GM19438 (cell line): ENCODE results near the gene POLR2C.
"Not testable (repeated sequence)": the region's sequence is repeated elsewhere in the genome, so short reads cannot be mapped to it uniquely, and the experiment has no call there.

ENCODE experiments used
- ATAC-seq: cut with Tn5 transposase; IDR thresholded peaks from one replicate; pipeline ENCODE4 v1.9.1; 2021; ENCODE audit warnings: low read depth; ENCODE audit not compliant: unreplicated experiment

POLR2C gene

GRCh38 chr16:57462209-57462977 lies at the start of gene POLR2C:
Gene POLR2C (plus strand): TSS chr16:57462679. CDS start chr16:57462725, 46 bp downstream.
- ATAC-seq = peak; percentile 87

GRCh38 chr16:57413301-57413730 lies 49.2 kb upstream of the POLR2C start:
- peak; percentile 76 for ATAC-seq

GRCh38 chr16:57413733-57414132 lies 48.7 kb upstream of the POLR2C start:
- ATAC-seq = no peak

- ATAC-seq = no peak
Measured at GRCh38 chr16:57416084-57416483, 46.4 kb upstream of the POLR2C start.

GRCh38 chr16:57419506-57419905 lies 43.0 kb upstream of the POLR2C start:
- no peak for ATAC-seq

- ATAC-seq = no peak
Measured at GRCh38 chr16:57422026-57422944, 40.2 kb upstream of the POLR2C start.

- ATAC-seq = no peak
Measured at GRCh38 chr16:57423152-57423551, 39.3 kb upstream of the POLR2C start.

DNA sequence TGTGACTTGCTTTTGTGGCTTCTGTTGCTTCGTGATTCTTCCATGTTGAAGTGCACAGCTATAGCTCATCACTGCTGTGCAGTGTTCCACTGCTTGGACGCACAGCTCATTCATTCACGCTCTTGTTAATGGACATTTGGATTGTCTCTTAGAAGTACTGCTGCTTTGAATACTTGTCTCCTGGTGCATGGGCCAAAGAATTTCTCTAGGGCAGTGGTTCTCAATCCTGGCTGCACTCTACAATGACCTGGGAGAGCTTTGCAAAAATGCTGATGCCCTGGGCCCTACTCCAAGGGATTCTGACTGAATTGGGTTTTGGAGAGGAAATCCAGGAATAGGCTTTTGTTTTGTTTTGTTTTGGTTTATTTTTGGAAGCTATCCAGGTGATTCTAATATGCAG lies 37.9 kb upstream of the POLR2C start:
- no peak for ATAC-seq

GRCh38 chr16:57426356-57426755 lies 36.1 kb upstream of the POLR2C start:
- ATAC-seq = no peak

DNA sequence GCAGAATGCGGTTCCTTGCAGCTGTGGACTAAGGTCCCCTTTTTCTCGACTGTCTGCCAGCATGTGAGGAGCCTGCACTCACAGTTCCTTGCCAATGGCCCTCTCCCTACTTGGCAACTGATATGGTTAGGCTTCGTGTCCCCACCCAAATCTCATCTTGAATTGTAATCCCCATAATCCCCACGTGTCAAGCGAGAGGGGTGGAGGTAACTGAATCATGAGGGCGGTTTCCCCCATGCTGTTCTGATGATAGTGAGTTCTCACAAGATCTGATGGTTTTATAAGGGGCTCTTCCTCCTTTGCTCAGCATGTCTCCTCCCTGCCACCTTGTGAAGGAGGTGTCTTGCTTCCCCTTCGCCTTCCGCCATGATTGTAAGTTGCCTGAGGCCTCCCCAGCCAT lies 35.2 kb upstream of the POLR2C start:
- no peak for ATAC-seq

GRCh38 chr16:57427824-57428223 lies 34.7 kb upstream of the POLR2C start:
- ATAC-seq = no peak

- no peak for ATAC-seq
Measured at GRCh38 chr16:57430955-57431354, 31.5 kb upstream of the POLR2C start.

DNA sequence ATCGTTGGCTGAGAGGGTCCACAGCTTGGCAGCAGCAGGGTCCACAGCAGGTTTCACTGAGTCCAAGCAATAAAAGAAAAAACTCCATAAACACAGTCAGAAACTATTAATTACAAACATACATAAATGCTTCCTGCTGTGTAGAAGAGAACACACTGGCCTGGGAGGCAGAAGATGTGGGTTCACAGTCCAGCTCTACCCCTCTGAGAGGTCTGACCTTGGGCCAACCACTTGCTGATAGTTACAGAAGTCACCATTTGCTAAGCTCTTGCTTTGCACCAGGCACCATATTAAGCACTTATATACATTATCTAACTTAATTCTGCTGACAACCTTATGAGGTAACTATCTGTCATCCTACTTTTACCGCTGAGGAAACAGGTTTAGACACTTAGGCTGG lies 30.0 kb upstream of the POLR2C start:
- no peak for ATAC-seq

DNA sequence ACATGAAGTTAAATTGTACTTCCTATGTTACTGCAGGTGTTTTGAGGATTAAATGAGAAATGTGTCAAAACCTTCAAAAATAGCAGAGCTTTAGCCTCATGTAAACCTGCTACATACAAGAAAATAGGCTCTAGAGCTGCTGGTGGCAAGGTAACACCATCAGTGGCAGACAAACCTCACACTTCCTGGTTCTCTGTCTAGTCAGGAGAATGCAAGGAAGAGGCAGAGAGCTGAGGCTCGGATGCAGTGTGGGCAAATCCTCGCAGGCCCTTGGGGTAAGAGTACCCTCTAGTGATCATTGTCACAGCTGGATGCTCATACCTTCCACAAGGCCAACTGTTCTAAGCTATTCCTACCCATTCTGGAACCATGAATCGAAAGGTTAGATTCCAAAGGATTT lies 29.5 kb upstream of the POLR2C start:
- no peak for ATAC-seq

GRCh38 chr16:57434003-57434402 lies 28.5 kb upstream of the POLR2C start:
- no peak for ATAC-seq

GRCh38 chr16:57435838-57436237 lies 26.6 kb upstream of the POLR2C start:
- no peak for ATAC-seq

DNA sequence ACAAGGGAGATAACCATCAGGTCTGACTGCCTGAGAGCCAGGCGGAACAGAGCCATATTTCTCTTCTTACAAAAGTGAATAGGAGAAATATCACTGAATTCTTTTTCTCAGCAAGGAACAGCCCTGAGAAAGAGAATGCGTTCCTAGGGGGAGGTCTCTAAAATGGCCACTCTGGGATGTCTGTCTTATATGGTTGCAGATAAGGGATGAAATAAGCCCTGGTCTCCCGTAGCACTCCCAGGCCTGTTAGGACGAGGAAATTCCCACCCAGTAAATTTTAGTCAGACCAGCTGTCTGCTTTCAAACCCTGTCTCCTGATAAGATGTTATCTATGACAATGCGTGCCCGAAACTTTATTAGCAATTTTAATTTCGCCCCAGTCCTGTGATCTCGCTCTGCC lies 22.5 kb upstream of the POLR2C start:
- not testable (repeated sequence) for ATAC-seq

- not testable (repeated sequence) for ATAC-seq
Measured at GRCh38 chr16:57440551-57440950, 21.9 kb upstream of the POLR2C start.

DNA sequence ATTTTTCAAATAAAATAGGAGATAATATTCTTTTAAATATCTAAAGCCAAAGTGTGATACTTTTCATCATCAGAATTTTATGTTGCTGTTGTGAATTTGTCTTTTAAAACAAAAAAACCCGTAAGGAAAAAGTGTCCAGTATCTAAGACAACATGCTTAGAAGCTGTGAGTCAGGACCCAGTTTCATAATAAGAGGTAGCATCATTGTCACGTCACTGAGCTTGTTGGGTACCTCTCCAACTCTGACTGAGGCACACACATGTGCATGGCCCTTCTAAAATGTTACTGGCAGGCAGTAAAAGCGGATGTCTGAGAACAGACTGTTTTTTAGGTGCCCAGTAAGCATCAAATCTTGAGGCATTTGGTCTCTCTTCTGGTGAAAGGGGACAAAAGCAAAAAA lies 17.8 kb upstream of the POLR2C start:
- no peak for ATAC-seq

DNA sequence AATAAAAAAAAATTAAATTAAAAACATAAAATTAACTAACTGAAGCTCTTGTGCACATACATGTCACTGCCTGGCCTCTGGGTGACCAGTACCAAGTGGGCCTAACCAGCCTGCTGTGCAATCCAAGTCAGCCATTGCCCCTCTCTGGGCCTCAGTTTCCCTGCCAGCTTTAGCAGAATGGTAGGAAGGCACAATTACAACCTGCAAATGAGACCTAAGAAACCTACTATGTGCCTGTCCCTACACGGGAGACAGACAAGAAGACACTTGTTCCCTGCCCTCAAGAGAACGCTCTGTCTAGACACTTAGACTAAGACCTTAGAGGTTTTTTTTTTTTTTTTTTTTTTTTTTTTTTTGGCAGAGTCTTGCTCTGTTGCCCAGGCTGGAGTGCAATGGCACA lies 17.0 kb upstream of the POLR2C start:
- no peak for ATAC-seq

DNA sequence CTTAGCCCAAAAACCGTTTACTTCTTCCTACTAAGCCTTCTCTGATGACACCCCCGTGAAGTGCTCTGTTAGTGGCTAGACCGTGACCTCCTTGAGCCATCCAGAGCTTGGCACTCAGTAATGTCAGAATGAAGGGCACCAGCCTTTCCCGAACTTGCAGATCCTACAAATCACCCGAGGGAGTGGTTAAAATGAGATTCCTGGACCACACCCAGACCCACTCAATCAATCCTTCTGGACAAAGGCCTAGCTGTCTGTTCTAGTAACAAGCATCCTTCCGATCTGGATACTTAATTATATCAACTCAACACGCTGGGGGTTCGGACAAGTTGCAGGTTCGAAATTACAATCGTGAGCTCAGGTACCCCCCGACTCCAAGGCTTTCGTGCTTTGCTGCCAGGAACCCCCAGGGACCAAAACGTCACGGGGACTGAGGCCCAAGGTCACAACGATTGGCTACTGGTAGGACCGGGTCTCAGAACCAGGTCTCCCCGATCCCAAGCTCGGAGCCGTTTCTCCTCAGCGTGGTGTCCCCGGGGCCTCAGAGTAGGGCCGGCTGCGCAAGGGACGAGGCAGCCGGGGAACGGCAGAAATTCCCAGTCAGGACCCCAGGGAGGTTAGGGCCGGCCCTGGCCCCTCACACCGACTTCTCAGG lies 15.8 kb upstream of the POLR2C start:
- ATAC-seq = peak; percentile 40
